ENCODE measurements around the gene ZNF276.

The ZNF276 gene

DNA sequence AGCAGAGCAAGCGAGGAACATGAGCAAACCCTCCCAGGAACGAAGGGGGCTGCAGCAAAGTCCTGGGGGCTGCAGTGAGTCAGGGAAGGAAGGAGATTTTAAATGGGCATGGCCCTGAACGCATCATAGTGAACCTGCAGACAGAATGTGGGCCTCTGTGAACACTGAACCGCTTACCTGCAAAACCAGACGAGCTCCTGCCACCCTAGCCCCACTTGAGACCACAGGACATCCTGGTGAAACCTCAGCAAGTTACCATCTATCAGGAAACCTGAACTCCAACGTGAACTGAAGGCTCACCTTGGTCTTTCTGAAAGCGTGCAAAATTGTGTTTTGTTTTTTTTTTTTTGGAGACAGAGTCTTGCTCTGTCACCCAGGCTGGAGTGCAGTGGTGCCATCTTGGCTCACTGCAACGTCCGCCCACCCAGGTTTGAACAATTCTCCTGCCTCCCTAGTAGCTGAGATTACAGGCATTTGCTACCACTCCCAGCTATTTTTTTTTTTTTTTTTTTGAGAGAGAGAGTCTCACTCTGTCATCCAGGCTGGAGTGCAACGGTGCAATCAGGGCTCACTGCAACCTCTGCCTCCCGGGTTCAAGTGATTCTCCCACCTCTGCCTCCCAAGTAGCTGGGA, 64.3 kb downstream of the ZNF276 start:
- DNase-seq (ENCODE audit: low spot score): no peak

DNA sequence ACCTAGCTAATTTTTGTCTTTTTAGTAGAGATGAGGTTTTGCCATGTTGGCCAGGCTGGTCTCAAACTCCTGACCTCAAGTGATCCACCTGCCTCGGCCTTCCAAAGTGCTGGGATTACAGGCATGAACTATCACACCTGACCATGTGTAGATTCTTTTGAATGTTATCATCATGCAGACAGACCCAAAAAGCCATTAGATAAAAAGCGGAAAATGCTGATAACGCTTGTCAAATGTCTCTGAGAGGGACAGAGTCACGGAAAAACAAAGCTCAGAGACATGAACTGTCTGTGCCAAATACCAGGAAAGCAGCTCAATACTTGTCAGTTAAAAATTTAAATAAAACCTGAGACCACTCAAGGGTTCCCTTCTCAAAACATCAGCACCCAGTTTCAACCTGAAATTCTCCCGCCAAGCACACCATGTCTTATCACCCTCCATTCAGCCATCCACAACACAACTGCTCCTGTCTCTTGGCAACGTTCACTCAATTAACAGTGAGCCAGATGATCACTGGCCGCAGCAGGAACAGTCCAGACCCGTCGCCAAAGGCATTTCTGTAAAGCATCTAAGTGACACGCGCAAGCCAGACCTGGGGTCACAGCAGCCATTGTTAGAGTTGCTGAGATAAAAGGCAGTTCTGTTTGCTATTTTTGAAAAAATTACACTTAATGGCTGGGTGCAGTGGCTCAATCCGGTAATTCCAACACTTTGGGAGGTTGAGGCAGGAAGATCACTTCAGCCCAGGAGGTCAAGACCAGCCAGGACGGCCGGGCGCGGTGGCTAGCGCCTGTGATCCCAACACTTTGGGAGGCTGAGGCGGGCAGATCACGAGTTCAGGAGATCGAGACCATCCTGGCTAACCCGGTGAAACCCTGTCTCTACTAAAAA, 65.4 kb downstream of the ZNF276 start:
- no peak for DNase-seq (ENCODE audit: low spot score)

DNA sequence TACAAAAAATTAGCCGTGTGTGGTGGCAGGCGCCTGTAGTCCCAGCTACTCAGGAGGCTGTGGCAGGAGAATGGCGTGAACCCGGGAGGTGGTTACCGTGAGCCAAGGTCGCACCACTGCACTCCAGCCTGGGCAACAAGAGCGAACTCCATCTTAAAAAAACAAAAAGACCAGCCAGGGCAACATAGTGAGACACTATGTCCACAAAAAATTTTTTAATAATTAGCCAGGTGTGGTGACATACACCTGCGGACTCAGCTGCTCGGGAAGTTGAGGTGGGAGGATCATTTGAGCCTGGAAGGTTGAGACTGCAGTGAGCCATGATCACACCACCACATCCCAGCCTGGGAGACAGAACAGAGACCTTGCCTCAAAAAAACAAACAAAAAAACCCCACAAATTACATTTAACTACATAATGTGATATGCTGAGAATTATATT, 66.0 kb downstream of the ZNF276 start:
- no peak for DNase-seq (ENCODE audit: low spot score)
